ENCODE measurements around the gene MUC2.
"Not testable (repeated sequence)": the region's sequence is repeated elsewhere in the genome, so short reads cannot be mapped to it uniquely, and the experiment has no call there.

Gene MUC2

DNA sequence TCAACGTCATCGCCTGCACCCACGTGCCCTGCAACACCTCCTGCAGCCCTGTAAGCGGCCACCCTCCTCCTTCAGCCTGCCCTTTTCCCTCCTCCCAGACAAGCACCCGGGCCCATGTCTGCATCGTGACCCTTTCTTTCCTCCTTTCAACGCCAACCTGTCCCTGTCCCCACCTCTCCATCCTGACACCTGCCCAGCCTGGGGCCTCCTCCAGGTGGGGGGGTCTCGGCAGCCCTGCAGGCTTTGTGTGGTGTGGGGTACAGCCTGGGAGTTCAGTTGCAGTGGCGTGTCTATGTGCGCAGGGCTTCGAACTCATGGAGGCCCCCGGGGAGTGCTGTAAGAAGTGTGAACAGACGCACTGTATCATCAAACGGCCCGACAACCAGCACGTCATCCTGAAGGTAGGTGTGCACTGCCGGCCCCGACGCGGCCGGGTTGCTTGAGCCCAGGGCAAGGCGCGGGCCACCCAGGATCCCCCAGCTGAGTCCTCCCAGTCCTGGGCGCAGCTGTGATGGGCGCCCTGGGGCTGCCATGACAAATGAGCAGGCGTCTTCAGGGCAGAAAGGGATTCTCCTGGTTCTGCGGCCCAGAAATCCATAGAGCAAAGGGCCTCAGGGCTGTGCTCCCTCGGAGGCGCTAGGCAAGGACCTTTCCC is 33.7 kb downstream of the MUC2 start:
- Histone ChIP-seq H3K9ac (ENCODE audit: insufficient read length) (no peak overlapping the region), H3K4me3 (no peak overlapping the region), H3K9me3 (ENCODE audit: low read depth, low read length) (no peaks in the 10 kb centered on the region), H3K36me3 (ENCODE audit: insufficient read depth, low read length) (no peaks in the 10 kb centered on the region), H3K27ac (no peak overlapping the region)
- DNase-seq (ENCODE audit: low read depth, low spot score) = no peak
- no peak for TF ChIP-seq FOXP2 (optimal IDR thresholded peaks at IDR 0.05; ENCODE audit: control extremely low read depth, extremely low read length, insufficient read depth)
- TF ChIP-seq EZH2 (IDR thresholded peaks at IDR 0.05) = peak; percentile 29

DNA sequence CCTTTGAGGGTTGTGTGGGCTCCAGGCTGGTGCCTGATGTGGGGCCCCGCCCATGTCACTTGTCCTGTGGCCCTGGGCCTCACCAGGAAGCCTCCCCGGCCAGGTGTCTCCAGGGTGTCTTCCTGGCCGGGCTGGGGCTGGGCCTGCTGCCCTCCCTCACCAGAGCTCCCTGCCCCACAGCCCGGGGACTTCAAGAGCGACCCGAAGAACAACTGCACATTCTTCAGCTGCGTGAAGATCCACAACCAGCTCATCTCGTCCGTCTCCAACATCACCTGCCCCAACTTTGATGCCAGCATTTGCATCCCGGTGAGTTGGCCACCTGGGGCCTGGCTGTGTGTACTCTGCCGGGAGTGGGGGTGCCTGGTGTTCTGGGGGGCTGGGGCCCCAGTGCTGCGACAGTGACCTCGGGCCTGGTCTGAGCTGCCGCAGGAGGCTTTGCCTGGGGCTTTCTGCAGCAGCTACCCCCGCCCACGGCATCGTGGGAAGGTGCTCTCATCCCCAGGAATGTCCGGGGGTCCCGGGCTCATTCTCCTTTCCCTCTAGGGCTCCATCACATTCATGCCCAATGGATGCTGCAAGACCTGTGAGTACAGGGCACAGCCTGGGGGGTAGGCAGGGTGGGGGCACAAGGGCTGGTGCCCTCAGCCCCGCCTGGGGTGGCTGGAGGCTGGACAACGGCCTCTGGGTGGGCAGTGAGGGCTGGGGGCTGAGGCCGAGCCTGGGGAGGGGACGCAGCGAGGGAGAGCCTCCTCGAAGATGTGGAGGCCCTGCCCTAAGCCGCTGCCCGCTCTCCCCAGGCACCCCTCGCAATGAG is 34.6 kb downstream of the MUC2 start:
- no peaks in the 10 kb centered on the region for H3K9me3 ChIP-seq (ENCODE audit: low read depth, low read length)
- TF ChIP-seq POLR2AphosphoS5 (IDR thresholded peaks at IDR 0.05; ENCODE audit: borderline replicate concordance, low read depth, low read length) = no peak
- TF ChIP-seq EZH2 (IDR thresholded peaks at IDR 0.05) = no peak
- no peak for TF ChIP-seq FOXP2 (optimal IDR thresholded peaks at IDR 0.05; ENCODE audit: control extremely low read depth, extremely low read length, insufficient read depth)

DNA sequence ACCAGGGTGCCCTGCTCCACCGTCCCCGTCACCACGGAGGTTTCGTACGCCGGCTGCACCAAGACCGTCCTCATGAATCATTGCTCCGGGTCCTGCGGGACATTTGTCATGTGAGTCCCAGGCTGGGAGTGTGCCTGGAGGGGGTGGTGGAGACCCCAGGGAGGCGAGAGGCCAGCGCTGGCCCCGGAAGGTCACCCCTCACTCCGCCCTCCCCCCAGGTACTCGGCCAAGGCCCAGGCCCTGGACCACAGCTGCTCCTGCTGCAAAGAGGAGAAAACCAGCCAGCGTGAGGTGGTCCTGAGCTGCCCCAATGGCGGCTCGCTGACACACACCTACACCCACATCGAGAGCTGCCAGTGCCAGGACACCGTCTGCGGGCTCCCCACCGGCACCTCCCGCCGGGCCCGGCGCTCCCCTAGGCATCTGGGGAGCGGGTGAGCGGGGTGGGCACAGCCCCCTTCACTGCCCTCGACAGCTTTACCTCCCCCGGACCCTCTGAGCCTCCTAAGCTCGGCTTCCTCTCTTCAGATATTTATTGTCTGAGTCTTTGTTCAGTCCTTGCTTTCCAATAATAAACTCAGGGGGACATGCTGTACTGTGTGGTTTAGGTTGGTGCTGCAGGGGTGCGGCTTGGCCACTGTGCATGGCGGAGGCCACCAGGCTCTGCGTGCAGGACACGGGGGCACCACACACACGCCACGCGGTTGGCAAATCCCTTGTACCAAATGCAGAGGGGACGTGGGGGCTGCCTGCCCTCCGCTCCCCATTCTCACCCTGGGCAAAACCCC is 35.4 kb downstream of the MUC2 start:
- no peak for DNase-seq (ENCODE audit: low read depth, low spot score)
- TF ChIP-seq FOXP2 (optimal IDR thresholded peaks at IDR 0.05; ENCODE audit: control extremely low read depth, extremely low read length, insufficient read depth) = no peak
- no peak for TF ChIP-seq EZH2 (IDR thresholded peaks at IDR 0.05)
- no peak for TF ChIP-seq POLR2AphosphoS5 (IDR thresholded peaks at IDR 0.05; ENCODE audit: borderline replicate concordance, low read depth, low read length)
- no peak overlapping the region for H3K27ac ChIP-seq
- H3K36me3 ChIP-seq (ENCODE audit: insufficient read depth, low read length) = no peaks in the 10 kb centered on the region
- H3K9me3 ChIP-seq (ENCODE audit: low read depth, low read length) = no peaks in the 10 kb centered on the region
- H3K9ac ChIP-seq (ENCODE audit: insufficient read length) = no peak overlapping the region
- H3K4me3 ChIP-seq = no peak overlapping the region

More for the DNA sequence above, 34.6 kb downstream of the MUC2 start:
- DNase-seq (ENCODE audit: low read depth, low spot score) = no peak
- Histone ChIP-seq H3K4me3 (no peak overlapping the region), H3K36me3 (ENCODE audit: insufficient read depth, low read length) (no peaks in the 10 kb centered on the region), H3K9ac (ENCODE audit: insufficient read length) (no peak overlapping the region), H3K27ac (no peak overlapping the region)

DNA sequence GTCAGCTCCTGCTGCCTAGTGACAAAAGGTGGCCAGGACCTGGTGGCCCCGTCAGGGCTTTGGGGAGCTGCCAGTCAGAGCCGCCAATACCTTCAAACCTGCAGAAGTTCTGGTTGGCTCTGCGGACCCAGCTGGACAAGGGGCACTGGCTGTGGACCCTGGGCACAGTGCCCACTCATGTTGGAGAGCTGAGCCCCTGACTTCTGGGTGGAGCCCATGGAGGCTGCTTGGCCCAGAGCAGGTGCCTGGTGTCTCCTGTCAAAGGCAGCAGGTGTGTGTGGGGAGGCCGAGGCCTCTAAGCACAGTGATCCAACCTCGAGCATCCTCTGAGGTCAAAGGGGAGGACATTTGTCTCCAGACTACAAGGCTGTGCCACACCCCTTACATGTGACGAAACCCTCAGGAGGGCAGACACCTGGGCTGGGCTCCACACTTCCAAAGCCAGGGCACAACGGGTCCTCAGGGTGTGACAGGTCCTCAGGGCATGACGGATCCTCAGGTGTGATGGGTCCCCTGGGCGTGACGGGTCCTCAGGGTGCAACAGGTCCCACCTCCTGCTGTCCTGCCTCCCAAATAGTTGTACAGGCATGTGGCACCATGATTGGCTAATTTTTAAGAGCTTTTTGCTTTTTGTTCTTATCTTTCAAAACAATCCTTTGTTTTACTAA is 37.0 kb downstream of the MUC2 start:
- H3K4me3 ChIP-seq = no peak overlapping the region
- no peak for DNase-seq (ENCODE audit: low read depth, low spot score)
- H3K36me3 ChIP-seq (ENCODE audit: insufficient read depth, low read length) = no peaks in the 10 kb centered on the region
- H3K27ac ChIP-seq = no peak overlapping the region
- TF ChIP-seq FOXP2 (optimal IDR thresholded peaks at IDR 0.05; ENCODE audit: control extremely low read depth, extremely low read length, insufficient read depth) (no peak), EZH2 (IDR thresholded peaks at IDR 0.05) (no peak), POLR2AphosphoS5 (IDR thresholded peaks at IDR 0.05; ENCODE audit: borderline replicate concordance, low read depth, low read length) (no peak)
- H3K9me3 ChIP-seq (ENCODE audit: low read depth, low read length) = no peaks in the 10 kb centered on the region
- H3K9ac ChIP-seq (ENCODE audit: insufficient read length) = no peak overlapping the region

DNA sequence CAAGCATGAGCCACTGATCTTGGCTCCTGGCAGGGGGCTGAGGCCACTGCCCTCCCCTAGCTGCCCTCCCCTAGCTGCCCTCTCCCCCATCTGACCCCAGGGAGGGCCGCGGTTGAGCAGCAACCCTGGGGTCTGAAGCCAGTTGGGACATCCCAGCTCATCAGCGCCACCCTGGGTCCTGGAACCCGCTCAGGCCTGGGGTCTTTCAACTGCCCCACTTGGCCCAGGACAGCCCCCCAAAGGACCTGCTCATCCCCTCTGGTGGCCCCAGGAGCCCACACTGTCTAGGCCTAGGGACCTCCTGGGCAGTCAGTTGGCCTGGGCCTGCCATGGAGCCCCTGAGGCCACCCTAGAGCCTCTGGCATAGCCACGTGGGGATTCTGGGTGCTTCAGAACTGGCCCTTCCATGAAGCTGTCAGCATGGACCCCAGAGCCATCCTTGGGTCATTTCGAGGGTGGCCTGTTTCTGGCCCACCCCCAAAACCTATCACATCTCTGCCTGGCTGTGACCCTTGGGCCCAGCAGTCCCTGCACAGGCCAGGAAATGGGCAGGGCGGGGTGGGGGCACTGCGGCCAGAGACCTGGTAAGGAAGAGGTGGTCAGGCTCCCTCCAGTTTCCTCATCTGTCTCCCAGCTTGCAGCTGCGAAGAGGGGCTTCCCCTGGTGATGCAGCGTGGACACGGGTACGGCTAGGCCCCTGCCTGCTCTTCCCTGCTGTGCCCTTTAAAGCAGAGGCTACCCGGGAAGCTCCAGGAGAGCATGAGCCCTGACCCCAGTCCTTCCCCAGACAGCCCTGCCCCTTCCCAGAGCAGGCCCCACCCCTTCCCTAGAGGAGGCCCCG is 37.9 kb downstream of the MUC2 start:
- no peak for DNase-seq (ENCODE audit: low read depth, low spot score)
- Histone ChIP-seq H3K4me3 (no peak overlapping the region), H3K9ac (ENCODE audit: insufficient read length) (no peak overlapping the region), H3K9me3 (ENCODE audit: low read depth, low read length) (no peaks in the 10 kb centered on the region), H3K27ac (no peak overlapping the region), H3K36me3 (ENCODE audit: insufficient read depth, low read length) (no peaks in the 10 kb centered on the region)
- no peak for TF ChIP-seq EZH2 (IDR thresholded peaks at IDR 0.05)
- TF ChIP-seq POLR2AphosphoS5 (IDR thresholded peaks at IDR 0.05; ENCODE audit: borderline replicate concordance, low read depth, low read length) = no peak

DNA sequence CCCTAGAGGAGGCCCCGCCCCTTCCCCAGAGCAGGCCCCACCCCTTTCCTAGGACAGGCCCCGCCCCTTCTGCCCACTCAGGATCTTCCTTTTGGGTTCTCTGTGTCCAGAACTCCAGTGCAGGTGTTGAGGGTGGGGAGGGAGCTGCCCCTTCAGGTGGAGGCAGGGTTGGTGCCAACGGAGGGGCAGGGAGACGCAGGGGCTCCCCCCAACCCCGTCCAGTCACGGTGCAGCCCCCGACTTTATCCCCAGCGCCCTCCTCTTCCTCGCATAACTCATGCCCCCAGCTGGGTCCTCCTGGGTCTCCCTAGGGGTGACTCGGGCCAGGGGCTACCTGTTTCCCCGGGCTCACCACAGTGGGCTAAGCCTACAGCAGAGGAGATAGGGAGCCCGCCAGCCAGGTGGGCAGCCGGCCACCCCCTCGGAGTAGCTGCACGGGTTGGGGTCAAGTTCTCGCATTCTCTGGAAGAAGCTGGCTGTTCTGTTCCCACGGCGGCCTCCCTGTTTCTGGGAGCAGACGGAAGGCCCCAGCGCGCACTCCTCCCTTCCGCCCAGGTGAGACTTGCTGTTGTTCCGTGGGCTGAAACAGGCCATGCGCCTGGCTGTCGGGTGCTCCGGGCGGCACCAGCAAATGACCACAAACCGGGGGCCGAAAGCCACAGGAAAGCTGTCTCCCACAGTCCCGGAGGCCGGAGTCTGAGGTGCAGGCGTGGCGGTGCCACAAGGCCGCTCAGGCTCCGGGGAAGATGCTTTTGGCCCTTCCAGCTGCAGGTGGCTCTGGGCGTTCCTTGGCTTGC is 38.9 kb downstream of the MUC2 start:
- Histone ChIP-seq H3K4me3 (no peak overlapping the region), H3K9ac (ENCODE audit: insufficient read length) (no peak overlapping the region), H3K27ac (no peak overlapping the region), H3K9me3 (ENCODE audit: low read depth, low read length) (no peaks in the 10 kb centered on the region), H3K36me3 (ENCODE audit: insufficient read depth, low read length) (no peaks in the 10 kb centered on the region)
- TF ChIP-seq EZH2 (IDR thresholded peaks at IDR 0.05) (no peak), POLR2AphosphoS5 (IDR thresholded peaks at IDR 0.05; ENCODE audit: borderline replicate concordance, low read depth, low read length) (no peak), FOXP2 (optimal IDR thresholded peaks at IDR 0.05; ENCODE audit: control extremely low read depth, extremely low read length, insufficient read depth) (no peak)
- DNase-seq (ENCODE audit: low read depth, low spot score) = no peak

DNA sequence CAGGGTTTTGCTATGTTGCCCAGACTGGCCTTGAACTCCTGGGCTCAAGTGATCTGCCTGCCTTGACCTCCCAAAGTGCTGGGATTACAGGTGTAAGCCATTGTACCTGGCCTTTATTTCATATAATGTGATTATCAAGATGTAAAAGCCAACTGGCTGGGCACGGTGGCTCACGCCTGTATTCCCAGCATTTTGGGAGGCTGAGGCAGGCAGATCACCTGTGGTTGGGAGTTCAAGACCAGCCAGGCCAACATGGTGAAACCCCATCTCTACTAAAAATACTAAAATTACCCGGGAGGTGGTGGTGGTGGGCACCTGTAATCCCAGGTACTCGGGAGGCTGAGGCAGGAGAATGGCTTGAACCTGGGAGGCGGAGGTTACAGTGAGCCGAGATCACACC is 40.6 kb downstream of the MUC2 start:
- not testable (repeated sequence) for H3K4me3 ChIP-seq; DNase-seq (ENCODE audit: low read depth, low spot score); H3K36me3 ChIP-seq (ENCODE audit: insufficient read depth, low read length); H3K9me3 ChIP-seq (ENCODE audit: low read depth, low read length); H3K9ac ChIP-seq (ENCODE audit: insufficient read length); H3K27ac ChIP-seq

Data from SK-N-MC (cell line).